HepG2 (cell line): ENCODE results near the gene SEC24D. TPM values are rescaled to one million over a fixed set of nuclear protein-coding genes. Genes with fewer than 3 reads are reported as not detected.

ENCODE experiments used
- ATRX ChIP-seq: sonication (generic); formaldehyde crosslinking; IDR thresholded peaks from 2 replicates; pipeline ENCODE4 v1.4.0; 2020; ENCODE audit warnings: missing genetic modification reagents, borderline replicate concordance
- CHD4 ChIP-seq: fragments of 200-600 bp; sonication (generic); IDR thresholded peaks from 2 replicates; pipeline ENCODE4 v1.7.0; 2017; ENCODE audit warnings: mild to moderate bottlenecking, low read length, borderline replicate concordance
- FOSL1 ChIP-seq: sonication (generic); formaldehyde crosslinking; IDR thresholded peaks from 2 replicates; pipeline ENCODE4 v1.9.0; 2021; ENCODE audit warnings: missing genetic modification reagents, borderline replicate concordance
- GATA4 ChIP-seq: sonication (generic); IDR thresholded peaks from 2 replicates; pipeline ENCODE4 v1.6.1; 2016; ENCODE audit warnings: antibody characterized with exemption, low read depth, borderline replicate concordance
- PAWR ChIP-seq: sonication (generic); formaldehyde crosslinking; IDR thresholded peaks from 2 replicates; pipeline ENCODE4 v1.4.0; 2020; ENCODE audit warnings: missing genetic modification reagents, mild to moderate bottlenecking, borderline replicate concordance
- SP140L ChIP-seq: sonication (generic); formaldehyde crosslinking; IDR thresholded peaks from 2 replicates; pipeline ENCODE4 v1.4.0; 2020; ENCODE audit warnings: missing genetic modification reagents, borderline replicate concordance
- TMF1 ChIP-seq: sonication (generic); formaldehyde crosslinking; IDR thresholded peaks from 2 replicates; pipeline ENCODE4 v1.8.1; 2022; ENCODE audit warnings: low read depth, missing genetic modification reagents
- ZNF274 ChIP-seq: sonication (generic); formaldehyde crosslinking; IDR thresholded peaks from 2 replicates; pipeline ENCODE4 v1.5.1; 2020; ENCODE audit warnings: mild to moderate bottlenecking, missing genetic modification reagents
- ZNF33A ChIP-seq: sonication (generic); formaldehyde crosslinking; IDR thresholded peaks from 2 replicates; pipeline ENCODE4 v1.5.1; 2020; ENCODE audit warnings: missing genetic modification reagents, mild to moderate bottlenecking, moderate library complexity, borderline replicate concordance
- ZNF7 ChIP-seq: IDR thresholded peaks from 2 replicates; pipeline ENCODE4 v1.6.1; 2016; ENCODE audit warnings: missing biosample characterization, missing genetic modification reagents
- ZNF780A ChIP-seq: sonication (generic); formaldehyde crosslinking; IDR thresholded peaks from 2 replicates; pipeline ENCODE4 v1.8.0; 2022; ENCODE audit warnings: mild to moderate bottlenecking, missing genetic modification reagents, moderate library complexity
- ZSCAN12 ChIP-seq: sonication (generic); formaldehyde crosslinking; IDR thresholded peaks from 2 replicates; pipeline ENCODE4 v1.9.0; 2021; ENCODE audit warnings: mild to moderate bottlenecking, missing genetic modification reagents
- polyA plus RNA-seq, 8 experiments: library from polyadenylated mRNA; depleted of rRNA in 3 of 8; stranded (reverse) in 7 of 8; unstranded in 1 of 8; fragments of >200 nt; fragmentation: Illumina TruSeq in 4 of 8; extraction: Trizol in 4 of 8; gene quantifications; 2 replicates each; pipeline versions ENCODE4 v1.2.1 to v1.2.3, GENCODE V29; 2011 to 2016; ENCODE audit warnings: low read depth in 4 of 8, missing spikeins in 1 of 8, mixed read lengths in 1 of 8; ENCODE audit not compliant: insufficient read depth in 1 of 8
- total RNA-seq, 5 experiments: library from RNA; depleted of rRNA; stranded (reverse); fragments of >200 nt; fragmentation: Illumina TruSeq; extraction: Trizol; gene quantifications; 2 replicates each; pipeline ENCODE4 v1.2.3, GENCODE V29; 2016; ENCODE audit warnings: low read depth in 1 of 5
- TF ChIP-seq, protein P1 (sequence below), 2 experiments: sonication (generic) in 1 of 2; formaldehyde crosslinking in 1 of 2; IDR thresholded peaks; 2 replicates each; pipeline versions ENCODE4 v1.6.1 to v1.9.0; 2014 to 2022; ENCODE audit warnings: antibody characterized with exemption in 1 of 2, borderline replicate concordance in 1 of 2, inconsistent platforms in 1 of 2, low read depth in 1 of 2, missing genetic modification reagents in 1 of 2
- TF ChIP-seq, protein P2 (sequence below): sonication (generic); formaldehyde crosslinking; IDR thresholded peaks from 2 replicates; pipeline ENCODE4 v1.8.1; 2023; ENCODE audit warnings: mild to moderate bottlenecking, missing genetic modification reagents
- TF ChIP-seq, protein P3 (sequence below): sonication (generic); formaldehyde crosslinking; IDR thresholded peaks from 2 replicates; pipeline ENCODE4 v1.5.0; 2020; ENCODE audit warnings: missing genetic modification reagents
- TF ChIP-seq, protein P4 (sequence below): sonication (generic); formaldehyde crosslinking; IDR thresholded peaks from 2 replicates; pipeline ENCODE4 v1.5.1; 2020; ENCODE audit warnings: missing genetic modification reagents, mild to moderate bottlenecking, borderline replicate concordance
- TF ChIP-seq, protein P5 (sequence below): sonication (generic); formaldehyde crosslinking; IDR thresholded peaks from 2 replicates; pipeline ENCODE4 v1.5.1; 2020; ENCODE audit warnings: missing genetic modification reagents, mild to moderate bottlenecking, borderline replicate concordance

The SEC24D gene
- total and polyA plus RNA-seq, 2 of the 13 experiments (the other 11 are each of a cell fraction or from before 2014, with no cell fraction given): 30.0 to 51.1 TPM

- TF ChIP-seq, protein P1, sequence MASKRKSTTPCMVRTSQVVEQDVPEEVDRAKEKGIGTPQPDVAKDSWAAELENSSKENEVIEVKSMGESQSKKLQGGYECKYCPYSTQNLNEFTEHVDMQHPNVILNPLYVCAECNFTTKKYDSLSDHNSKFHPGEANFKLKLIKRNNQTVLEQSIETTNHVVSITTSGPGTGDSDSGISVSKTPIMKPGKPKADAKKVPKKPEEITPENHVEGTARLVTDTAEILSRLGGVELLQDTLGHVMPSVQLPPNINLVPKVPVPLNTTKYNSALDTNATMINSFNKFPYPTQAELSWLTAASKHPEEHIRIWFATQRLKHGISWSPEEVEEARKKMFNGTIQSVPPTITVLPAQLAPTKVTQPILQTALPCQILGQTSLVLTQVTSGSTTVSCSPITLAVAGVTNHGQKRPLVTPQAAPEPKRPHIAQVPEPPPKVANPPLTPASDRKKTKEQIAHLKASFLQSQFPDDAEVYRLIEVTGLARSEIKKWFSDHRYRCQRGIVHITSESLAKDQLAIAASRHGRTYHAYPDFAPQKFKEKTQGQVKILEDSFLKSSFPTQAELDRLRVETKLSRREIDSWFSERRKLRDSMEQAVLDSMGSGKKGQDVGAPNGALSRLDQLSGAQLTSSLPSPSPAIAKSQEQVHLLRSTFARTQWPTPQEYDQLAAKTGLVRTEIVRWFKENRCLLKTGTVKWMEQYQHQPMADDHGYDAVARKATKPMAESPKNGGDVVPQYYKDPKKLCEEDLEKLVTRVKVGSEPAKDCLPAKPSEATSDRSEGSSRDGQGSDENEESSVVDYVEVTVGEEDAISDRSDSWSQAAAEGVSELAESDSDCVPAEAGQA (IDR thresholded peaks at IDR 0.05; ENCODE audit: low read depth): peak; percentile 38; the same call in 1 of the 2 replicates
- TF ChIP-seq, protein P1 (CRISPR knock-in tag; IDR thresholded peaks at IDR 0.05; ENCODE audit: borderline replicate concordance): no peak
- peak; percentile 85; the same call in 1 of the 2 replicates for TF ChIP-seq TMF1
- no peak for TF ChIP-seq GATA4
- no peak for TF ChIP-seq CHD4
- no peak for TF ChIP-seq ZNF780A (CRISPR knock-in tag)
- no peak for TF ChIP-seq FOSL1 (CRISPR knock-in tag)
- TF ChIP-seq, protein P2, sequence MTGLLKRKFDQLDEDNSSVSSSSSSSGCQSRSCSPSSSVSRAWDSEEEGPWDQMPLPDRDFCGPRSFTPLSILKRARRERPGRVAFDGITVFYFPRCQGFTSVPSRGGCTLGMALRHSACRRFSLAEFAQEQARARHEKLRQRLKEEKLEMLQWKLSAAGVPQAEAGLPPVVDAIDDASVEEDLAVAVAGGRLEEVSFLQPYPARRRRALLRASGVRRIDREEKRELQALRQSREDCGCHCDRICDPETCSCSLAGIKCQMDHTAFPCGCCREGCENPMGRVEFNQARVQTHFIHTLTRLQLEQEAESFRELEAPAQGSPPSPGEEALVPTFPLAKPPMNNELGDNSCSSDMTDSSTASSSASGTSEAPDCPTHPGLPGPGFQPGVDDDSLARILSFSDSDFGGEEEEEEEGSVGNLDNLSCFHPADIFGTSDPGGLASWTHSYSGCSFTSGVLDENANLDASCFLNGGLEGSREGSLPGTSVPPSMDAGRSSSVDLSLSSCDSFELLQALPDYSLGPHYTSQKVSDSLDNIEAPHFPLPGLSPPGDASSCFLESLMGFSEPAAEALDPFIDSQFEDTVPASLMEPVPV (CRISPR knock-in tag): peak; percentile 23; the same call in 1 of the 2 replicates
- TF ChIP-seq, protein P3, sequence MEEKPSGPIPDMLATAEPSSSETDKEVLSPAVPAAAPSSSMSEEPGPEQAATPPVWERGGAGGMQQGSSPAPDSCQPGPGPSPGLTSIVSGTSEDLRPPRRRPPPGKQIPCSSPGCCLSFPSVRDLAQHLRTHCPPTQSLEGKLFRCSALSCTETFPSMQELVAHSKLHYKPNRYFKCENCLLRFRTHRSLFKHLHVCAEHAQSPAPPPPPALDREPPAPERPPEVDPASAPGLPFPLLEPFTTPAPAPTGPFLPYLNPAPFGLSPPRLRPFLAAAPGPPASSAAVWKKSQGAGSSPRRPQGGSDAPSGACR (CRISPR knock-in tag): no peak
- TF ChIP-seq, protein P4, sequence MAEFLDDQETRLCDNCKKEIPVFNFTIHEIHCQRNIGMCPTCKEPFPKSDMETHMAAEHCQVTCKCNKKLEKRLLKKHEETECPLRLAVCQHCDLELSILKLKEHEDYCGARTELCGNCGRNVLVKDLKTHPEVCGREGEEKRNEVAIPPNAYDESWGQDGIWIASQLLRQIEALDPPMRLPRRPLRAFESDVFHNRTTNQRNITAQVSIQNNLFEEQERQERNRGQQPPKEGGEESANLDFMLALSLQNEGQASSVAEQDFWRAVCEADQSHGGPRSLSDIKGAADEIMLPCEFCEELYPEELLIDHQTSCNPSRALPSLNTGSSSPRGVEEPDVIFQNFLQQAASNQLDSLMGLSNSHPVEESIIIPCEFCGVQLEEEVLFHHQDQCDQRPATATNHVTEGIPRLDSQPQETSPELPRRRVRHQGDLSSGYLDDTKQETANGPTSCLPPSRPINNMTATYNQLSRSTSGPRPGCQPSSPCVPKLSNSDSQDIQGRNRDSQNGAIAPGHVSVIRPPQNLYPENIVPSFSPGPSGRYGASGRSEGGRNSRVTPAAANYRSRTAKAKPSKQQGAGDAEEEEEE (CRISPR knock-in tag): no peak
- TF ChIP-seq ZSCAN12 (CRISPR knock-in tag): no peak
- TF ChIP-seq ZNF33A (CRISPR knock-in tag): no peak
- peak; percentile 80; the same call in 1 of the 2 replicates for TF ChIP-seq SP140L (CRISPR knock-in tag)
- TF ChIP-seq ATRX (CRISPR knock-in tag): no peak
- TF ChIP-seq, protein P5, sequence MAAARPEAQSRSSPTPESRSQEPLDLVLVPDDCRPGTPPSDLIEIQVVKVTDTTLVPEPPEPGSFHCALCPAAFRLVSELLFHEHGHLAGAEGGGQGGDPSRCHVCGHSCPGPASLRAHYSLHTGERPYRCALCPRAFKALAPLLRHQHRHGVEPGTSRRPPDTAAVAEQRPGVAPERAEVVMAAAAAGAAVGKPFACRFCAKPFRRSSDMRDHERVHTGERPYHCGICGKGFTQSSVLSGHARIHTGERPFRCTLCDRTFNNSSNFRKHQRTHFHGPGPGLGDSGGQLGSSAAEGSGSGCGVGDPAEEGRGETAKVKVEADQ (CRISPR knock-in tag): no peak
- no peak for TF ChIP-seq PAWR
- TF ChIP-seq ZNF274 (CRISPR knock-in tag): no peak
- TF ChIP-seq ZNF7: no peak
Measured at GRCh38 chr4:118836301-118837120, 585 bp upstream of the SEC24D start (continued).
